IPS-20b (cell line): Measurements from ENCODE around the gene MYOF.

ENCODE experiments used
- H3K27ac ChIP-seq: one replicate; pipeline ENCODE4 v1.5.1; 2013; ENCODE audit warnings: low read length
- H3K27me3 ChIP-seq: 2 replicates; pipeline ENCODE4 v1.6.1; 2013; ENCODE audit warnings: mild to moderate bottlenecking, low read length, inconsistent platforms; ENCODE audit not compliant: insufficient read depth
- H3K36me3 ChIP-seq: 2 replicates; pipeline ENCODE4 v1.6.1; 2013; ENCODE audit warnings: low read depth, mild to moderate bottlenecking, inconsistent platforms, low read length, moderate library complexity; ENCODE audit not compliant: insufficient read depth
- H3K4me1 ChIP-seq: 2 replicates; pipeline ENCODE4 v1.6.1; 2013; ENCODE audit warnings: mild to moderate bottlenecking, control low read depth, inconsistent platforms, low read length, moderate library complexity; ENCODE audit not compliant: insufficient read depth
- H3K4me3 ChIP-seq: 2 replicates; pipeline ENCODE4 v1.5.1; 2013; ENCODE audit warnings: mild to moderate bottlenecking, low read length, inconsistent platforms
- H3K9ac ChIP-seq: 2 replicates; pipeline ENCODE4 v1.6.1; 2013; ENCODE audit warnings: low read depth, mild to moderate bottlenecking, inconsistent platforms, low read length, moderate library complexity
- H3K9me3 ChIP-seq: 2 replicates; pipeline ENCODE4 v1.6.1; 2013; ENCODE audit warnings: mild to moderate bottlenecking, low read depth, low read length, inconsistent platforms; ENCODE audit not compliant: insufficient read depth

Gene MYOF

GRCh38 chr10:93398528-93398927, 83.6 kb downstream of the MYOF start:
- Histone ChIP-seq H3K36me3 (no peaks in the 10 kb centered on the region), H3K9ac (no peak overlapping the region), H3K4me1 (no peaks in the 10 kb centered on the region), H3K27me3 (no peaks in the 10 kb centered on the region), H3K9me3 (no peaks in the 10 kb centered on the region), H3K27ac (no peak overlapping the region), H3K4me3 (no peak overlapping the region)

GRCh38 chr10:93397020-93397419, 85.1 kb downstream of the MYOF start:
- H3K27me3 ChIP-seq = no peaks in the 10 kb centered on the region
- H3K9me3 ChIP-seq = no peaks in the 10 kb centered on the region
- no peak overlapping the region for H3K4me3 ChIP-seq
- no peak overlapping the region for H3K9ac ChIP-seq
- no peaks in the 10 kb centered on the region for H3K36me3 ChIP-seq
- H3K4me1 ChIP-seq = no peaks in the 10 kb centered on the region
- no peak overlapping the region for H3K27ac ChIP-seq

- H3K36me3 ChIP-seq = no peaks in the 10 kb centered on the region
- no peak overlapping the region for H3K9ac ChIP-seq
- no peaks in the 10 kb centered on the region for H3K4me1 ChIP-seq
- H3K27me3 ChIP-seq = no peaks in the 10 kb centered on the region
- no peaks in the 10 kb centered on the region for H3K9me3 ChIP-seq
- no peak overlapping the region for H3K4me3 ChIP-seq
- no peak overlapping the region for H3K27ac ChIP-seq
Measured at GRCh38 chr10:93393211-93393610, 88.9 kb downstream of the MYOF start.

GRCh38 chr10:93392121-93392520, 90.0 kb downstream of the MYOF start:
- no peak overlapping the region for H3K27ac ChIP-seq
- no peaks in the 10 kb centered on the region for H3K9me3 ChIP-seq
- H3K4me3 ChIP-seq = no peak overlapping the region
- H3K9ac ChIP-seq = no peak overlapping the region
- H3K27me3 ChIP-seq = no peaks in the 10 kb centered on the region
- no peaks in the 10 kb centered on the region for H3K36me3 ChIP-seq
- H3K4me1 ChIP-seq = no peaks in the 10 kb centered on the region

- no peak overlapping the region for H3K9ac ChIP-seq
- no peaks in the 10 kb centered on the region for H3K4me1 ChIP-seq
- no peak overlapping the region for H3K27ac ChIP-seq
- H3K9me3 ChIP-seq = no peaks in the 10 kb centered on the region
- H3K4me3 ChIP-seq = no peak overlapping the region
- no peaks in the 10 kb centered on the region for H3K36me3 ChIP-seq
- H3K27me3 ChIP-seq = no peaks in the 10 kb centered on the region
Measured at GRCh38 chr10:93390306-93391090, 91.6 kb downstream of the MYOF start.

GRCh38 chr10:93386631-93387369, 95.3 kb downstream of the MYOF start:
- Histone ChIP-seq H3K27me3 (no peaks in the 10 kb centered on the region), H3K27ac (no peak overlapping the region), H3K36me3 (no peaks in the 10 kb centered on the region), H3K4me3 (no peak overlapping the region), H3K9me3 (no peaks in the 10 kb centered on the region), H3K4me1 (peaks cover 7% of the 10 kb centered on the region; the same call in 1 of the 2 replicates), H3K9ac (no peak overlapping the region)

- Histone ChIP-seq H3K9me3 (no peaks in the 10 kb centered on the region), H3K27ac (no peak overlapping the region), H3K27me3 (no peaks in the 10 kb centered on the region), H3K4me1 (peaks cover 7% of the 10 kb centered on the region; the same call in 1 of the 2 replicates), H3K36me3 (no peaks in the 10 kb centered on the region), H3K4me3 (no peak overlapping the region), H3K9ac (no peak overlapping the region)
Measured at GRCh38 chr10:93385345-93385744, 96.8 kb downstream of the MYOF start.

GRCh38 chr10:93384006-93384405, 98.1 kb downstream of the MYOF start:
- Histone ChIP-seq H3K36me3 (no peaks in the 10 kb centered on the region), H3K4me3 (no peak overlapping the region), H3K27ac (no peak overlapping the region), H3K9ac (no peak overlapping the region), H3K27me3 (no peaks in the 10 kb centered on the region), H3K4me1 (peaks cover 7% of the 10 kb centered on the region; the same call in 1 of the 2 replicates), H3K9me3 (no peaks in the 10 kb centered on the region)

GRCh38 chr10:93383562-93383981, 98.6 kb downstream of the MYOF start:
- Histone ChIP-seq H3K9me3 (no peaks in the 10 kb centered on the region), H3K27ac (no peak overlapping the region), H3K9ac (no peak overlapping the region), H3K27me3 (no peaks in the 10 kb centered on the region), H3K36me3 (no peaks in the 10 kb centered on the region), H3K4me1 (peaks cover 7% of the 10 kb centered on the region; the same call in 1 of the 2 replicates), H3K4me3 (no peak overlapping the region)

- Histone ChIP-seq H3K9ac (no peak overlapping the region), H3K27ac (no peak overlapping the region), H3K9me3 (no peaks in the 10 kb centered on the region), H3K4me3 (no peak overlapping the region), H3K4me1 (peaks cover 7% of the 10 kb centered on the region; the same call in 1 of the 2 replicates), H3K27me3 (no peaks in the 10 kb centered on the region), H3K36me3 (no peaks in the 10 kb centered on the region)
Measured at GRCh38 chr10:93379731-93380575, 102.2 kb downstream of the MYOF start.

- Histone ChIP-seq H3K9ac (no peak overlapping the region), H3K36me3 (no peaks in the 10 kb centered on the region), H3K27ac (no peak overlapping the region)
Measured at GRCh38 chr10:93378997-93379730, 103.0 kb downstream of the MYOF start.

More at GRCh38 chr10:93378997-93379730, 103.0 kb downstream of the MYOF start:
- no peaks in the 10 kb centered on the region for H3K9me3 ChIP-seq
- no peaks in the 10 kb centered on the region for H3K27me3 ChIP-seq
- no peak overlapping the region for H3K4me3 ChIP-seq
- peaks cover 7% of the 10 kb centered on the region; the same call in 1 of the 2 replicates for H3K4me1 ChIP-seq
